Neural cell (in vitro differentiated cells): ENCODE measurements around the gene MED8. TPM values are rescaled to one million over a fixed set of nuclear protein-coding genes. Genes with fewer than 3 reads are reported as not detected.

Experiments
- H2AFZ ChIP-seq: fragments of 200-600, 300-800 bp; sonication (generic), shearing (Covaris generic); 2 replicates; pipeline ENCODE4 v1.6.0; 2014; ENCODE audit warnings: low read depth, mild to moderate bottlenecking, antibody characterized with exemption, low read length, moderate library complexity
- H3F3A ChIP-seq: fragments of 200-600 bp; shearing (Covaris generic); 2 replicates; pipeline ENCODE4 v1.6.1; 2016; ENCODE audit warnings: mild to moderate bottlenecking, moderate library complexity, mixed read lengths, antibody characterized with exemption, low read length; ENCODE audit not compliant: insufficient read depth, poor library complexity, severe bottlenecking
- H3K27ac ChIP-seq: fragments of 200-600, 300-800 bp; sonication (generic), shearing (Covaris generic); 2 replicates; pipeline ENCODE4 v1.5.1; 2014; ENCODE audit warnings: mild to moderate bottlenecking, low read length, moderate library complexity
- H3K27me3 ChIP-seq: fragments of 300-800, 200-600 bp; sonication (generic), shearing (Covaris generic); 2 replicates; pipeline ENCODE4 v1.6.0; 2014; ENCODE audit warnings: mild to moderate bottlenecking, low read depth, low read length, moderate library complexity; ENCODE audit not compliant: insufficient read depth
- H3K36me3 ChIP-seq: fragments of 300-800, 200-600 bp; sonication (generic), shearing (Covaris generic); 2 replicates; pipeline ENCODE4 v1.5.1; 2014; ENCODE audit warnings: mild to moderate bottlenecking, antibody characterized with exemption, low read length, moderate library complexity; ENCODE audit not compliant: insufficient read depth
- H3K4me2 ChIP-seq: fragments of 300-800, 200-600 bp; sonication (generic), shearing (Covaris generic); 2 replicates; pipeline ENCODE4 v1.6.0; 2014; ENCODE audit warnings: mild to moderate bottlenecking, low read length
- H3K4me3 ChIP-seq: fragments of 300-800, 200-600 bp; sonication (generic), shearing (Covaris generic); 2 replicates; pipeline ENCODE4 v1.5.1; 2014; ENCODE audit warnings: mild to moderate bottlenecking, low read length, moderate library complexity
- H3K79me2 ChIP-seq: fragments of 200-600 bp; shearing (Covaris generic); replicated peaks from 2 replicates; pipeline ENCODE4 v1.6.0; 2014; ENCODE audit warnings: mild to moderate bottlenecking, low read length, moderate library complexity; ENCODE audit not compliant: insufficient read depth
- H3K9ac ChIP-seq: fragments of 300-800, 200-600 bp; sonication (generic), shearing (Covaris generic); 2 replicates; pipeline ENCODE4 v1.6.1; 2016; ENCODE audit warnings: mild to moderate bottlenecking, low read length, mixed read lengths
- H3K9me2 ChIP-seq: fragments of 200-600 bp; shearing (Covaris generic); 2 replicates; pipeline ENCODE4 v1.6.1; 2016; ENCODE audit warnings: mild to moderate bottlenecking, low read length, mixed read lengths; ENCODE audit not compliant: insufficient read depth
- H3K9me3 ChIP-seq: fragments of 200-600, 300-800 bp; sonication (generic), shearing (Covaris generic); 2 replicates; pipeline ENCODE4 v1.6.1; 2016; ENCODE audit warnings: mild to moderate bottlenecking, mixed run types, low read length, moderate library complexity, mixed read lengths
- H4K20me1 ChIP-seq: fragments of 200-600 bp; shearing (Covaris generic); 2 replicates; pipeline ENCODE4 v1.6.1; 2016; ENCODE audit warnings: mild to moderate bottlenecking, mixed run types; ENCODE audit not compliant: insufficient read depth
- CTCF ChIP-seq: fragments of 450-650 bp; IDR thresholded peaks from 2 replicates; pipeline ENCODE4 v1.5.1; 2014; ENCODE audit warnings: antibody characterized with exemption, mild to moderate bottlenecking, moderate library complexity; ENCODE audit not compliant: poor library complexity, severe bottlenecking
- EP300 ChIP-seq: fragments of 450-650 bp; conservative IDR thresholded peaks from 2 replicates; pipeline ENCODE4 v1.6.1; 2014; ENCODE audit warnings: antibody characterized with exemption, mild to moderate bottlenecking, moderate library complexity; ENCODE audit not compliant: poor library complexity, severe bottlenecking
- EZH2 ChIP-seq: fragments of 200-600, 300-800 bp; shearing (Covaris generic), sonication (generic); IDR thresholded peaks from 2 replicates; pipeline ENCODE4 v1.6.1; 2014; ENCODE audit warnings: antibody characterized with exemption, low read length, borderline replicate concordance, mild to moderate bottlenecking; ENCODE audit not compliant: insufficient read depth, poor library complexity, severe bottlenecking
- MXI1 ChIP-seq: fragments of 450-650 bp; conservative IDR thresholded peaks from 2 replicates; pipeline ENCODE4 v1.6.1; 2014; ENCODE audit warnings: antibody characterized with exemption, mild to moderate bottlenecking; ENCODE audit not compliant: poor library complexity, severe bottlenecking
- POLR2AphosphoS5 ChIP-seq: IDR thresholded peaks from 2 replicates; pipeline ENCODE4 v1.6.1; 2012
- RAD21 ChIP-seq: fragments of 450-650 bp; conservative IDR thresholded peaks from 2 replicates; pipeline ENCODE4 v1.6.1; 2014; ENCODE audit warnings: antibody characterized with exemption, mild to moderate bottlenecking, moderate library complexity
- REST ChIP-seq: IDR thresholded peaks from 2 replicates; pipeline ENCODE4 v1.6.1; 2012; ENCODE audit warnings: borderline replicate concordance
- SMC3 ChIP-seq: fragments of 450-650 bp; conservative IDR thresholded peaks from 2 replicates; pipeline ENCODE4 v1.6.1; 2014; ENCODE audit warnings: antibody characterized with exemption, mild to moderate bottlenecking, moderate library complexity; ENCODE audit not compliant: poor library complexity
- TAF1 ChIP-seq: IDR thresholded peaks from 2 replicates; pipeline ENCODE4 v1.6.1; 2012; ENCODE audit warnings: low read depth
- polyA plus RNA-seq: library from polyadenylated mRNA; depleted of rRNA; stranded (reverse); fragments of >200 nt; gene quantifications from 2 replicates; pipeline ENCODE4 v1.2.3, GENCODE V29; 2014

MED8 gene
- polyA plus RNA-seq, 1 donor from 2014 or later: 59.2 TPM

DNA sequence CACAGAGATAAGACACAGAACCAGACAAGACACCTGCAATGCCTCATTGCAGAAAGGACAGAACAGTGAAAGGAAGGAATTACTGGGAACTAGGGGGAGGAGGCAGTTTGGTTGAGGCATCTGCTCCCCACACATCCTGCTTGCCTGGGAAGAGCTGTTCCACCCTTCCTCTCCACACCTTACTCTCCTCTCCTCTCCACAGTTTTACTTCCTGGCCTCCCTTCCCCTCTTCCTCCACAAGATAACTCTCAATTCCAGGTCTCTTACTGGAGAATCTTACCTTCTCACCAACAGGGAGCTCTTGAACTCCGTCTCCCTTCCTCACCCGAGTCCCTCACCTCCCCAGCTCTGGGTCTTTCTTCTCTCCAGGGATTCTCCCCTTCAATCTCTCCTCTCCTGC lies 23.9 kb downstream of the MED8 start:
- H3K9ac ChIP-seq: no peak overlapping the region
- no peak overlapping the region for H3K27ac ChIP-seq
- H3K36me3 ChIP-seq: no peaks in the 10 kb centered on the region
- no peaks in the 10 kb centered on the region for H4K20me1 ChIP-seq
- peaks cover 3% of the 10 kb centered on the region for H3K79me2 ChIP-seq
- H3K4me2 ChIP-seq: no peak overlapping the region
- TF ChIP-seq RAD21 (no peak), SMC3 (no peak), CTCF (no peak), TAF1 (no peak), POLR2AphosphoS5 (no peak), EP300 (no peak), EZH2 (no peak), REST (no peak), MXI1 (no peak)
- H2AFZ ChIP-seq: no peak overlapping the region
- H3K9me3 ChIP-seq: no peaks in the 10 kb centered on the region
- H3F3A ChIP-seq: no peaks in the 10 kb centered on the region
- H3K9me2 ChIP-seq: no peaks in the 10 kb centered on the region
- H3K4me3 ChIP-seq: no peak overlapping the region
- H3K27me3 ChIP-seq: no peaks in the 10 kb centered on the region

- Histone ChIP-seq H3F3A (no peaks in the 10 kb centered on the region), H3K9ac (no peak overlapping the region), H4K20me1 (no peaks in the 10 kb centered on the region), H3K27ac (no peak overlapping the region), H3K9me2 (no peaks in the 10 kb centered on the region), H3K4me2 (no peak overlapping the region), H3K36me3 (no peaks in the 10 kb centered on the region), H3K9me3 (no peaks in the 10 kb centered on the region), H3K27me3 (no peaks in the 10 kb centered on the region), H3K79me2 (peaks cover 10% of the 10 kb centered on the region), H2AFZ (no peak overlapping the region), H3K4me3 (no peak overlapping the region)
- TF ChIP-seq CTCF: no peak
- TF ChIP-seq SMC3: no peak
- TF ChIP-seq RAD21: no peak
- TF ChIP-seq TAF1: no peak
- TF ChIP-seq EZH2: no peak
- no peak for TF ChIP-seq MXI1
- no peak for TF ChIP-seq POLR2AphosphoS5
- TF ChIP-seq REST: no peak
- no peak for TF ChIP-seq EP300
Observed at GRCh38 chr1:43363935-43364525, 25.6 kb downstream of the MED8 start.
